K562 (cell line): ENCODE results near the gene TAF11. TPM values are rescaled to one million over a fixed set of nuclear protein-coding genes. Genes with fewer than 3 reads are reported as not detected.

ENCODE experiments used
- BCOR ChIP-seq: fragments of 450-650 bp; IDR thresholded peaks from 2 replicates; pipeline ENCODE4 v1.6.1; 2016
- BRCA1 ChIP-seq, 2 experiments: fragments of 450-650 bp in 1 of 2; sonication (generic) in 1 of 2; formaldehyde crosslinking in 1 of 2; IDR thresholded peaks; 2 replicates each; pipeline versions ENCODE4 v1.5.0 to v1.6.1; 2017 to 2020; ENCODE audit warnings: mild to moderate bottlenecking in 1 of 2, missing genetic modification reagents in 1 of 2
- CEBPG ChIP-seq, 3 experiments: fragments of 200-800 bp in 1 of 3; sonication (Bioruptor generic) in 1 of 3; sonication (generic) in 1 of 3; formaldehyde crosslinking in 1 of 3; IDR thresholded peaks in 2 of 3; conservative IDR thresholded peaks in 1 of 3; 2 replicates each; pipeline versions ENCODE4 v1.6.1 to v1.8.0; 2016 to 2022; ENCODE audit warnings: missing compliant biosample characterization in 2 of 3, missing genetic modification characterization in 2 of 3, mild to moderate bottlenecking in 1 of 3, missing genetic modification reagents in 1 of 3
- ETV1 ChIP-seq: fragments of 450-650 bp; conservative IDR thresholded peaks from 2 replicates; pipeline ENCODE4 v1.6.1; 2016; ENCODE audit warnings: missing genetic modification characterization, control low read depth, low read depth, missing compliant biosample characterization
- MCM5 ChIP-seq: fragments of 450-650 bp; IDR thresholded peaks from 2 replicates; pipeline ENCODE4 v1.6.1; 2016; ENCODE audit warnings: low read depth
- POLR2G ChIP-seq: fragments of 200-400 bp; formaldehyde crosslinking; IDR thresholded peaks from 2 replicates; pipeline ENCODE4 v1.6.1; 2017; ENCODE audit warnings: low read depth, mild to moderate bottlenecking, antibody characterized with exemption, low read length, moderate library complexity
- RBM17 ChIP-seq: fragments of 200-400 bp; formaldehyde crosslinking; IDR thresholded peaks from 2 replicates; pipeline ENCODE4 v1.6.1; 2017; ENCODE audit warnings: low read depth, mild to moderate bottlenecking, low read length, borderline replicate concordance
- TEAD2 ChIP-seq: fragments of 450-650 bp; IDR thresholded peaks from 2 replicates; pipeline ENCODE4 v1.6.1; 2016; ENCODE audit warnings: missing genetic modification characterization, control low read depth, missing compliant biosample characterization
- ZNF232 ChIP-seq: sonication (generic); formaldehyde crosslinking; IDR thresholded peaks from 2 replicates; pipeline ENCODE4 v1.8.0; 2022; ENCODE audit warnings: mild to moderate bottlenecking, missing genetic modification reagents
- ZNF583 ChIP-seq: fragments of 250-450 bp; sonication (Bioruptor Pico); IDR thresholded peaks from 2 replicates; pipeline ENCODE4 v1.4.0; 2020
- ZNF589 ChIP-seq: fragments of 200-800 bp; sonication (Bioruptor generic); IDR thresholded peaks from 2 replicates; pipeline ENCODE4 v1.6.1; 2016; ENCODE audit warnings: low read depth, missing genetic modification characterization, missing compliant biosample characterization
- ZNF717 ChIP-seq: fragments of 250-450 bp; sonication (Bioruptor Pico); IDR thresholded peaks from 2 replicates; pipeline ENCODE4 v1.5.0; 2021
- polyA plus RNA-seq, 8 experiments: library from polyadenylated mRNA; depleted of rRNA in 4 of 8; stranded (reverse) in 5 of 8; unstranded in 3 of 8; fragments of >200 nt; fragmentation: Nextera tagmentation in 2 of 8; fragmentation: Illumina TruSeq in 1 of 8; extraction: Ambion mirVana in 2 of 8; extraction: Trizol in 1 of 8; gene quantifications; 2 replicates each; pipeline versions ENCODE4 v1.2.1 to v1.2.3, GENCODE V29; 2011 to 2014; ENCODE audit warnings: inconsistent platforms in 1 of 8, missing spikeins in 1 of 8
- total RNA-seq, 7 experiments: library from RNA; depleted of rRNA in 6 of 7; stranded (reverse); fragments of >200 nt in 6 of 7; fragmentation: Illumina TruSeq in 2 of 7; extraction: Trizol in 2 of 7; gene quantifications; 2 replicates each; pipeline versions ENCODE4 v1.2.1 to v1.2.3, GENCODE V29; 2011 to 2021; ENCODE audit warnings: low replicate concordance in 1 of 7
- TF ChIP-seq, protein P1 (sequence below): fragments of 450-650 bp; formaldehyde crosslinking; IDR thresholded peaks from 2 replicates; pipeline ENCODE4 v1.4.0; 2020; ENCODE audit warnings: mild to moderate bottlenecking, moderate library complexity
- TF ChIP-seq, protein P2 (sequence below): fragments of 200-800 bp; sonication (Bioruptor generic); IDR thresholded peaks from 2 replicates; pipeline ENCODE4 v1.6.1; 2017; ENCODE audit warnings: missing genetic modification characterization, missing compliant biosample characterization
- TF ChIP-seq, protein P3 (sequence below): fragments of 450-650 bp; IDR thresholded peaks from 2 replicates; pipeline ENCODE4 v1.6.1; 2016; ENCODE audit warnings: mild to moderate bottlenecking
- TF ChIP-seq, protein P4 (sequence below): sonication (generic); formaldehyde crosslinking; IDR thresholded peaks from 2 replicates; pipeline ENCODE4 v1.8.1; 2022; ENCODE audit warnings: missing genetic modification reagents
- TF ChIP-seq, protein P5 (sequence below): fragments of 250-450 bp; sonication (Bioruptor Pico); IDR thresholded peaks from 2 replicates; pipeline ENCODE4 v1.9.0; 2021; ENCODE audit warnings: mild to moderate bottlenecking

The TAF11 gene
- total and polyA plus RNA-seq, 9 of the 15 experiments (the other 6 are each of a cell fraction or from before 2014, with no cell fraction given): 40.9 to 91.9 (median 71.9) TPM

DNA sequence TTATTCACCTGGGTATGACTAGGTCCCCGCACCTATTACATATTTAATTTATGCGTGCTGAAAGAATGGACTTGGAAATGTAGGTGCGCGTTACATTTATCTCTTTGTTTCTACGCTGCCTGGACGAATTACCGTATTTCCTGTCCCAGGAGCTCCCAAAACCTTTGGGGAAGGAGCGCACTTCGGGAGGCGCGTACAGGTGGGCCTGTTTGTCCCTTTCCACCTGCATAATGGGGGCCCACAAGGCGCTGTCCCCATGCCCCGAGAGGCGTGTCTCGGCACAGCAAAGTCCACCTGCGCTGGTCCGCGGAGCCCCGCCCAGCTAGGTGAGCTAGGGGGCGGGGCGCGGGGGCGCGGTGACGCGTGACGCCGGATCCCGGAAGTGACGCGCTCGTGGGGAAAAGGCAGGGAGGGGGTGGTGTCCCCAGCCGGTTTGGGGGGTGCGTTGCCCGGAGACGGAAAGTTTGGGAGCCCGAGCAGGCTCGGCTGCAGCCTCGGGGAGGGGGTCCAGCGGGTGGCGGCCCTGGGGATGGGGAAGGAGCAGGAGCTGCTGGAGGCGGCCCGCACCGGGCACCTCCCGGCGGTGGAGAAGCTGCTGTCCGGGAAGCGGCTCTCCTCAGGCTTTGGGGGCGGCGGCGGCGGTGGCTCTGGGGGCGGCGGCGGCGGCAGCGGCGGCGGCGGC lies 1.2 kb upstream of the TAF11 start, which contains the start of gene ANKS1A (continued):
- TF ChIP-seq BRCA1 (IDR thresholded peaks at IDR 0.05) (no peak), BRCA1 (CRISPR knock-in tag; IDR thresholded peaks at IDR 0.05) (no peak), ZNF717 (CRISPR knock-in tag) (no peak), POLR2G (peak; percentile 74), ETV1 (tag) (peak; percentile 73), ZNF589 (CRISPR knock-in tag) (no peak), RBM17 (no peak), CEBPG (CRISPR knock-in tag; IDR thresholded peaks at IDR 0.05) (no peak), CEBPG (tag; conservative IDR thresholded peaks at IDR 0.05 in 1 of 2, IDR thresholded peaks at IDR 0.05 in 1 of 2) (no peak), TEAD2 (no peak), MCM5 (no peak), BCOR (no peak), ZNF583 (CRISPR knock-in tag) (no peak), ZNF232 (no peak)
- TF ChIP-seq, protein P1, sequence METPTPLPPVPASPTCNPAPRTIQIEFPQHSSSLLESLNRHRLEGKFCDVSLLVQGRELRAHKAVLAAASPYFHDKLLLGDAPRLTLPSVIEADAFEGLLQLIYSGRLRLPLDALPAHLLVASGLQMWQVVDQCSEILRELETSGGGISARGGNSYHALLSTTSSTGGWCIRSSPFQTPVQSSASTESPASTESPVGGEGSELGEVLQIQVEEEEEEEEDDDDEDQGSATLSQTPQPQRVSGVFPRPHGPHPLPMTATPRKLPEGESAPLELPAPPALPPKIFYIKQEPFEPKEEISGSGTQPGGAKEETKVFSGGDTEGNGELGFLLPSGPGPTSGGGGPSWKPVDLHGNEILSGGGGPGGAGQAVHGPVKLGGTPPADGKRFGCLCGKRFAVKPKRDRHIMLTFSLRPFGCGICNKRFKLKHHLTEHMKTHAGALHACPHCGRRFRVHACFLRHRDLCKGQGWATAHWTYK: no peak
- TF ChIP-seq, protein P2, sequence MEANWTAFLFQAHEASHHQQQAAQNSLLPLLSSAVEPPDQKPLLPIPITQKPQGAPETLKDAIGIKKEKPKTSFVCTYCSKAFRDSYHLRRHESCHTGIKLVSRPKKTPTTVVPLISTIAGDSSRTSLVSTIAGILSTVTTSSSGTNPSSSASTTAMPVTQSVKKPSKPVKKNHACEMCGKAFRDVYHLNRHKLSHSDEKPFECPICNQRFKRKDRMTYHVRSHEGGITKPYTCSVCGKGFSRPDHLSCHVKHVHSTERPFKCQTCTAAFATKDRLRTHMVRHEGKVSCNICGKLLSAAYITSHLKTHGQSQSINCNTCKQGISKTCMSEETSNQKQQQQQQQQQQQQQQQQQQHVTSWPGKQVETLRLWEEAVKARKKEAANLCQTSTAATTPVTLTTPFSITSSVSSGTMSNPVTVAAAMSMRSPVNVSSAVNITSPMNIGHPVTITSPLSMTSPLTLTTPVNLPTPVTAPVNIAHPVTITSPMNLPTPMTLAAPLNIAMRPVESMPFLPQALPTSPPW (CRISPR knock-in tag): peak; percentile 97
- TF ChIP-seq, protein P3, sequence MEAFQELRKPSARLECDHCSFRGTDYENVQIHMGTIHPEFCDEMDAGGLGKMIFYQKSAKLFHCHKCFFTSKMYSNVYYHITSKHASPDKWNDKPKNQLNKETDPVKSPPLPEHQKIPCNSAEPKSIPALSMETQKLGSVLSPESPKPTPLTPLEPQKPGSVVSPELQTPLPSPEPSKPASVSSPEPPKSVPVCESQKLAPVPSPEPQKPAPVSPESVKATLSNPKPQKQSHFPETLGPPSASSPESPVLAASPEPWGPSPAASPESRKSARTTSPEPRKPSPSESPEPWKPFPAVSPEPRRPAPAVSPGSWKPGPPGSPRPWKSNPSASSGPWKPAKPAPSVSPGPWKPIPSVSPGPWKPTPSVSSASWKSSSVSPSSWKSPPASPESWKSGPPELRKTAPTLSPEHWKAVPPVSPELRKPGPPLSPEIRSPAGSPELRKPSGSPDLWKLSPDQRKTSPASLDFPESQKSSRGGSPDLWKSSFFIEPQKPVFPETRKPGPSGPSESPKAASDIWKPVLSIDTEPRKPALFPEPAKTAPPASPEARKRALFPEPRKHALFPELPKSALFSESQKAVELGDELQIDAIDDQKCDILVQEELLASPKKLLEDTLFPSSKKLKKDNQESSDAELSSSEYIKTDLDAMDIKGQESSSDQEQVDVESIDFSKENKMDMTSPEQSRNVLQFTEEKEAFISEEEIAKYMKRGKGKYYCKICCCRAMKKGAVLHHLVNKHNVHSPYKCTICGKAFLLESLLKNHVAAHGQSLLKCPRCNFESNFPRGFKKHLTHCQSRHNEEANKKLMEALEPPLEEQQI: no peak
- TF ChIP-seq, protein P4, sequence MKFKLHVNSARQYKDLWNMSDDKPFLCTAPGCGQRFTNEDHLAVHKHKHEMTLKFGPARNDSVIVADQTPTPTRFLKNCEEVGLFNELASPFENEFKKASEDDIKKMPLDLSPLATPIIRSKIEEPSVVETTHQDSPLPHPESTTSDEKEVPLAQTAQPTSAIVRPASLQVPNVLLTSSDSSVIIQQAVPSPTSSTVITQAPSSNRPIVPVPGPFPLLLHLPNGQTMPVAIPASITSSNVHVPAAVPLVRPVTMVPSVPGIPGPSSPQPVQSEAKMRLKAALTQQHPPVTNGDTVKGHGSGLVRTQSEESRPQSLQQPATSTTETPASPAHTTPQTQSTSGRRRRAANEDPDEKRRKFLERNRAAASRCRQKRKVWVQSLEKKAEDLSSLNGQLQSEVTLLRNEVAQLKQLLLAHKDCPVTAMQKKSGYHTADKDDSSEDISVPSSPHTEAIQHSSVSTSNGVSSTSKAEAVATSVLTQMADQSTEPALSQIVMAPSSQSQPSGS (CRISPR knock-in tag): no peak
- TF ChIP-seq, protein P5, sequence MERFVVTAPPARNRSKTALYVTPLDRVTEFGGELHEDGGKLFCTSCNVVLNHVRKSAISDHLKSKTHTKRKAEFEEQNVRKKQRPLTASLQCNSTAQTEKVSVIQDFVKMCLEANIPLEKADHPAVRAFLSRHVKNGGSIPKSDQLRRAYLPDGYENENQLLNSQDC (CRISPR knock-in tag): no peak
